DMS53 treated with DMSO at 0.1 percent for 48 hours (cell line): Measurements from ENCODE around the gene PM20D1.
"Not testable (repeated sequence)": the region's sequence is repeated elsewhere in the genome, so short reads cannot be mapped to it uniquely, and the experiment has no call there.

ENCODE experiments used
- DNase-seq: peaks from one replicate; lab custom pipeline; 2025; ENCODE audit not compliant: unreplicated experiment; lab: John Stamatoyannopoulos, UW

PM20D1 gene

GRCh38 chr1:205849619-205850355 lies at the start of gene PM20D1:
Gene PM20D1 (minus strand): TSS chr1:205850132. CDS start chr1:205850072, 60 bp downstream.
- DNase-seq, result no peak

GRCh38 chr1:205896351-205896750 lies 46.4 kb upstream of the PM20D1 start:
- no peak for DNase-seq

GRCh38 chr1:205894119-205894518 lies 44.2 kb upstream of the PM20D1 start:
- DNase-seq, result not testable (repeated sequence)

- DNase-seq, result not testable (repeated sequence)
Measured at GRCh38 chr1:205892175-205892574, 42.2 kb upstream of the PM20D1 start.

- DNase-seq, result not testable (repeated sequence)
Measured at GRCh38 chr1:205891481-205891880, 41.5 kb upstream of the PM20D1 start.

- not testable (repeated sequence) for DNase-seq
Measured at GRCh38 chr1:205890631-205891030, 40.7 kb upstream of the PM20D1 start.

GRCh38 chr1:205889706-205890105 lies 39.8 kb upstream of the PM20D1 start:
- DNase-seq, result not testable (repeated sequence)

- DNase-seq, result not testable (repeated sequence)
Measured at GRCh38 chr1:205889006-205889405, 39.1 kb upstream of the PM20D1 start.

- no peak for DNase-seq
Measured at GRCh38 chr1:205883792-205884191, 33.9 kb upstream of the PM20D1 start.

- DNase-seq, result no peak
Measured at GRCh38 chr1:205880923-205881322, 31.0 kb upstream of the PM20D1 start.

GRCh38 chr1:205879974-205880373 lies 30.0 kb upstream of the PM20D1 start:
- DNase-seq, result no peak

GRCh38 chr1:205878026-205878425 lies 28.1 kb upstream of the PM20D1 start:
- no peak for DNase-seq

- not testable (repeated sequence) for DNase-seq
Measured at GRCh38 chr1:205873148-205873547, 23.2 kb upstream of the PM20D1 start.

- DNase-seq, result no peak
Measured at GRCh38 chr1:205870236-205870635, 20.3 kb upstream of the PM20D1 start.

- no peak for DNase-seq
Measured at GRCh38 chr1:205861540-205861939, 11.6 kb upstream of the PM20D1 start.

GRCh38 chr1:205858141-205858961 lies 8.4 kb upstream of the PM20D1 start:
- DNase-seq, result no peak

GRCh38 chr1:205857501-205857900 lies 7.6 kb upstream of the PM20D1 start:
- not testable (repeated sequence) for DNase-seq

- DNase-seq, result no peak
Measured at GRCh38 chr1:205856433-205856832, 6.5 kb upstream of the PM20D1 start.

- DNase-seq, result no peak
Measured at GRCh38 chr1:205852969-205853368, 3.0 kb upstream of the PM20D1 start.

GRCh38 chr1:205851993-205852392 lies 2.1 kb upstream of the PM20D1 start:
- DNase-seq, result no peak

- no peak for DNase-seq
Measured at GRCh38 chr1:205843036-205843859, 6.7 kb downstream of the PM20D1 start.
